DMS 273 treated with DMSO at 0.1 percent for 48 hours (cell line): Measurements from ENCODE around the gene DNAJB1.
A peak's percentile ranks its signal among the peaks of the same experiment; 100 is the strongest.
"Not testable (repeated sequence)": the region's sequence is repeated elsewhere in the genome, so short reads cannot be mapped to it uniquely, and the experiment has no call there.

ENCODE experiments used
- DNase-seq: peaks from one replicate; lab custom pipeline; 2025; lab: John Stamatoyannopoulos, UW

DNAJB1 gene

GRCh38 chr19:14553042-14553938 lies 35.1 kb upstream of the DNAJB1 start:
- DNase-seq: no peak

GRCh38 chr19:14552006-14552360 lies 33.8 kb upstream of the DNAJB1 start:
- DNase-seq: not testable (repeated sequence)

- not testable (repeated sequence) for DNase-seq
Observed at GRCh38 chr19:14551134-14552005, 33.2 kb upstream of the DNAJB1 start.

GRCh38 chr19:14550201-14550754 lies 32.1 kb upstream of the DNAJB1 start:
- DNase-seq: no peak

GRCh38 chr19:14545716-14546082 lies 27.5 kb upstream of the DNAJB1 start:
- DNase-seq: no peak

- DNase-seq: peak; percentile 45
Observed at GRCh38 chr19:14544977-14545715, 26.9 kb upstream of the DNAJB1 start.

GRCh38 chr19:14544047-14544446 lies 25.9 kb upstream of the DNAJB1 start:
- DNase-seq: no peak

- DNase-seq: no peak
Observed at GRCh38 chr19:14542711-14543328, 24.6 kb upstream of the DNAJB1 start.

- not testable (repeated sequence) for DNase-seq
Observed at GRCh38 chr19:14541979-14542378, 23.8 kb upstream of the DNAJB1 start.

GRCh38 chr19:14540741-14541525 lies 22.7 kb upstream of the DNAJB1 start:
- DNase-seq: no peak

- DNase-seq: no peak
Observed at GRCh38 chr19:14536926-14537692, 18.9 kb upstream of the DNAJB1 start.

GRCh38 chr19:14533450-14533849 lies 15.3 kb upstream of the DNAJB1 start:
- DNase-seq: no peak

- DNase-seq: no peak
Observed at GRCh38 chr19:14530506-14530905, 12.3 kb upstream of the DNAJB1 start.

- DNase-seq: no peak
Observed at GRCh38 chr19:14530005-14530348, 11.8 kb upstream of the DNAJB1 start.

GRCh38 chr19:14529254-14530004 lies 11.2 kb upstream of the DNAJB1 start, which contains the start of gene TECR:
Gene TECR (plus strand): TSS chr19:14529594. CDS start chr19:14529697, 103 bp downstream.
- DNase-seq: peak; percentile 99

GRCh38 chr19:14528419-14529253 lies 10.4 kb upstream of the DNAJB1 start:
- no peak for DNase-seq

GRCh38 chr19:14526423-14526822 lies 8.2 kb upstream of the DNAJB1 start:
- DNase-seq: no peak

GRCh38 chr19:14525729-14526128 lies 7.5 kb upstream of the DNAJB1 start:
- no peak for DNase-seq
